Inflammatory macrophage treated with lipopolysaccharide for 1 hour (primary cell): ENCODE data around the gene UTP14C.
"Not testable (repeated sequence)": the region's sequence is repeated elsewhere in the genome, so short reads cannot be mapped to it uniquely, and the experiment has no call there.

Experiments
- DNase-seq, 2 donors: peaks; one replicate each; pipeline ENCODE4 v3.0.0-alpha.2; 2020 to 2022

Gene UTP14C

DNA sequence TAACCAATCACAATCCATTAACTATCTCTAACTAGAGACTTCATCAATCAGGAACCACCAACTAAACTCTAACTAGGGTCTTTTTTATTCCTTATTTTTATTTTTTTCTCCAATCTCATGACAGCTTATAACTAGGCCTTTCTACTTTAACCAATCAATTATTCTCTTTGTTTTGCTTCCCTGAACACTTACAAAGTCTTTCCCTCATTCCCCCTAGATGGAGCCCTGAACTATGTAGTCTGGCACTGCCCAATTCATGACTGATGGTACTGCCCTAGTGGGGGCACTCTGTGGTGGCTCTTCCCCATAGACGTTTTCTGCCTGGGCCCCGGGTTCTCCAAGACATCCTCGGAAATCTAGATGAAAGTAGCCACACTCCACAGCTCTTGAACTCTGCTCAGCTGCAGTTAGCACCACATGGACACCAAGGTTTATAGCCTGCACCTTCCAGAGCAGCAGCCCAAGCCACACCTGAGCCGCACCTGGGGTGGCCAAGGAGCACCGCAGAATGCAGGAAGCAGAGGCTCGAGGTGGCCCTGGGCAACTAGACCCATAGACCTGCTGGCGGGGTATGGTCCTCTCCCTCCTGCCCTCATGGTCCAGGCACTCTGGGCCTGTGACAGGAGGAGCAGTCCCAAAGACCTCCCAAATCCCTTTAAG is 19.9 kb upstream of the UTP14C start:
- DNase-seq, result no peak

DNA sequence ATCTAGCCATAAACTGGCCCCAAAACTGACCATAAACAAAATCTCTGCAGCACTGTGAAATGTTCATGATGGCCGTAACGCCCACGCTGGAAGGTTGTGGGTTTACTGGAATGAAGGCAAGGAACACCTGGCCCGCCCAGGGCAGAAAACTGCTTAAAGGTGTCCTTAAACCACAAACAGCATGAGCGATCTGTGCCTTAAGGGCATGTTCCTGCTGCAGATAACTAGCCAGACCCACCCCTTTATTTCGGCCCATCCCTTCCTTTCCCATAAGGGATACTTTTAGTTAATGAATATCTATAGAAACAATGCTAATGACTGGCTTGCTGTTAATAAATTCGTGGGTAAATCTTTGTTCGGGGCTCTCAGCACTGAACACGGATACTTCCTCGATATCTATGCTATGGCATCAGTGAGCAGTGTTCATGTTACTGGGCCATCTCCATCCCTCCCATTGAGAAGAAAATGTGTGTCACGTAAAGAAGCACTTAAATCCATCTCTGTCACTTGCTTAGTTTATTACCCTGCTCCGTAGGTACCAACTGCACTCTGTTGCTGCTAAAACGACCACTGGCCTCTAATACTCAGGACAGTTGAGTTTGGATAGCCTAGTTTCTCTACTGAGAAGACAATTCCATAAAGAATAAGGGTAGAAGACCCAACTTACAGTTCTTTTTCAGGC is 18.5 kb upstream of the UTP14C start:
- no peak for DNase-seq

DNA sequence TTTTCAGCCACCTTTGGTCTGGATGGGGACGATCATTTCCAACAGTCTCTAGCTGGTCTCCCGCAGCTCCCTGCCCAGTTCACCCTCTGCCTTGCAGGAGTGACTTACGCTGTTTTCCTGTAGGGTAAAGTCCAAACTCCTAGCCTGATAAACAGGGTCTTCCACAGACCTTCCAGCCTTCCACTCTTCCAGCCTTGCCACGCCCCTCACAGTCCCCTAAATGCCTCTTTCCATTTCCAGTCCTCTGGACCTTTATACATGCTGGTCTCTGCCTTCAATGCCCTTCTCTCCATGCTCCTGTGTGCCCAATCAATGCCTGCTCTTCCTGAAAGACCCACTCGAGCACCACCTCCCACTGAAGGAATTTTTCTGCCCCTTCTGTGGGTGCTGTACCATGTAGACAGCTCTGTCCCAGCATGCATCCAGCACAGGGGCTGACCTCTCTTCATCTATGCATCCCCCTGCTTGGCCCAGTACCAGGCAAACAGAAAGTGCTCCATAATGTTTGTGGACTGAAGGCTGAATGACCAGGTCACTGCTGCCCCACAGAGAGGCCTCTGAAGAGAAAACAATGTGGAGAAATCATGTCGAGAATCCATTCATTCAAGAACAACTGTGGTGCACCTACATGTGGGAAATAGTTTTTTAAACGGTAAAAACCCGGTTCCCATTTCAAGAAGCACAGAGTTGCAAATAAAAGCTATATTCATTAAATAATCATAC is 17.8 kb upstream of the UTP14C start:
- no peak for DNase-seq

DNA sequence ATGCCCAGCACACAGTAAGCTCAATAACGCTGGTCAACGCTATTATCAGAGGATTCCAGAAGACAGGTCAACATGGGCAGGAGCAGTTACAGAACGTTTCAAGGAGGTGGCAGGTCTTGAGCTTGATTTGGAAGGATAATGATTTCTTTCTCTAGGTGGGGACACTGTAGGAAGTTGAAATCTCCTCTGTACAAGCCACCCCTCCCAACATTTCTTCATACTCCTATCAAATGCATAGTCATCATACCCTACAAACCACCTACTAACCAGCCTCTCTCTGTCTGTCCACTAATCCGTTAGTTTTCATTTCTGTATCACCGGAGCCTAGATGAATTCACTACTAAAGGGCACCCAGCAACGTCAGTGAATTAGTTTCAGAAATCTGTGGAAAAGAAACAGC is 14.5 kb upstream of the UTP14C start:
- DNase-seq, result no peak

GRCh38 chr13:52010890-52011631 is 13.4 kb upstream of the UTP14C start, which contains the start of gene ATP7B:
Gene ATP7B (minus strand): TSS chr13:52011450. CDS start chr13:52011337, 113 bp downstream.
- no peak for DNase-seq

- peak; percentile 99 to 100 for DNase-seq
Observed at GRCh38 chr13:52011632-52012511, 12.6 kb upstream of the UTP14C start, which contains the start of gene ALG11. Gene ALG11 (plus strand): TSS chr13:52012398. CDS start chr13:52012419, 21 bp downstream.

GRCh38 chr13:52012512-52012836 is 12.0 kb upstream of the UTP14C start:
- peak in 1 of 2 donors; percentile 7 for DNase-seq

GRCh38 chr13:52016296-52016695 is 8.2 kb upstream of the UTP14C start:
- no peak for DNase-seq

DNA sequence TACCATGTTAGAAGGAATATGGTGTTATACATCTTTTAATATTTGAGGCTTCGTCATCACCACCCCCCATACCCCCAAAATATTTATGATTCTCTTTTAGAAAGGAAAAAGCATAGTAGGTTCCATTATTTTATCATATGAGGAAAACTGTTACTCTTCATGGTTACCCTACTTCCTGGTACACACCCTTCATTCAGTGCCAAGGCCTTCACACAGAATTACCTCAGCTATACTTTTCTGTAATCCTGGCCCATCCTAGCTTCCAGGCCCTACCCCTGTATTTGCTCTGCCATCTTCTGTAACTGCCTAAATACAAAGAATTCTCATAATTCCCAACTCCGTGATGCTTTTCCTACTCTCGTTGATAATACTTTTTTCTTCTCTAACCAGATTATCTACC is 4.3 kb upstream of the UTP14C start:
- no peak for DNase-seq

- no peak for DNase-seq
Observed at GRCh38 chr13:52022356-52022755, 2.1 kb upstream of the UTP14C start.

GRCh38 chr13:52025475-52026245 is 1.2 kb downstream of the UTP14C start:
- DNase-seq, result no peak

- DNase-seq, result no peak
Observed at GRCh38 chr13:52026246-52026626, 1.7 kb downstream of the UTP14C start.

- DNase-seq, result no peak
Observed at GRCh38 chr13:52027832-52028231, 3.3 kb downstream of the UTP14C start.

GRCh38 chr13:52029569-52029968 is 5.1 kb downstream of the UTP14C start:
- no peak for DNase-seq

DNA sequence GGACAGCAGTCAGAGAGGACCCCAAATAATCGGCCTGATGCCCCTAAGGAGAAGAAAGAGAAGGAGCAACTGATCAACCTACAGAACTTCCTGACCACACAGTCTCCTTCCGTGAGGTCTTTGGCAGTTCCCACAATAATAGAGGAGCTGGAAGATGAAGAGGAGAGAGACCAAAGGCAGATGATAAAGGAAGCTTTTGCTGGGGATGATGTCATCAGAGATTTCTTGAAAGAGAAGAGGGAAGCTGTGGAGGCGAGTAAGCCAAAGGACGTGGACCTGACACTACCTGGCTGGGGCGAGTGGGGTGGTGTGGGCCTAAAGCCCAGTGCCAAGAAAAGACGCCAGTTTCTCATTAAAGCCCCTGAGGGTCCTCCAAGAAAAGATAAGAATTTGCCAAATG is 5.9 kb downstream of the UTP14C start:
- not testable (repeated sequence) for DNase-seq

DNA sequence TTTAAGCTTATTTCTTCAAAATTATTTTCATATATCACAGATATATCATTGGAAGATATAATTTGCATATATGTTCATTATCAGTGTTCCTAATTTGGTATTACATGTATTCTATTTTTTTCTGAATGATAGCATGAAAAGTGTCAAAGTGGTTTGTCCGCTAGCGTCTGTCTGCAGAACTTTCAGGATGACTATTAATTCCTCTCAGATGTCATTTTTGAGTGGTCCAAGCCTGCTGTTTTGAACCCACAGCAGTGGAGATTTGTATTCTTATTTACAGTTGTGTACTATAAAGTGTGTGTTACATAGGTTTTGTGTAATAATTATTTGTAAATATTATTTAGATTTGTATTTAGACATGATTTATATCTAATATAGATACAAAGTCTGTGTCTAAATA is 8.5 kb downstream of the UTP14C start:
- no peak for DNase-seq

- DNase-seq, result no peak
Observed at GRCh38 chr13:52034616-52035226, 10.2 kb downstream of the UTP14C start.

DNA sequence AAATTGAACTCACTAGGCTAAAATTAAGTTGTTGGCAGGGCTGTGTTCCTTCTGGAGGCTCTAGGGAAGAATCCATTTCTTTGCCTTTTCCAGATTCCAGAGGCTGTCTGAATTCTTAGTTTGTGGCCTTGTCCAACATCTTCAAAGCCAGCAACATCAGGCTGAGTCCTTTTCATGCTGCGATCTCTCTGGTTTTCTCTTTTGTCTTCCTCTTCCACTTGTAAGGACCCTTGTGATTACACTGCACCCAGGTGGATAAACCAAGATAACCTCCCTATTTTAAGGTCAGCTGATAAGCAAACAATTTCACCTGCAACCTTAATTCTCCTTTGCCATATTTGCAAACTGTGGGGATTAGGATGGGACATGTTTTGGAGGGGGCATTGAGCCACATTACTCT is 11.5 kb downstream of the UTP14C start:
- no peak for DNase-seq

GRCh38 chr13:52043675-52044074 is 19.2 kb downstream of the UTP14C start:
- DNase-seq, result no peak

DNA sequence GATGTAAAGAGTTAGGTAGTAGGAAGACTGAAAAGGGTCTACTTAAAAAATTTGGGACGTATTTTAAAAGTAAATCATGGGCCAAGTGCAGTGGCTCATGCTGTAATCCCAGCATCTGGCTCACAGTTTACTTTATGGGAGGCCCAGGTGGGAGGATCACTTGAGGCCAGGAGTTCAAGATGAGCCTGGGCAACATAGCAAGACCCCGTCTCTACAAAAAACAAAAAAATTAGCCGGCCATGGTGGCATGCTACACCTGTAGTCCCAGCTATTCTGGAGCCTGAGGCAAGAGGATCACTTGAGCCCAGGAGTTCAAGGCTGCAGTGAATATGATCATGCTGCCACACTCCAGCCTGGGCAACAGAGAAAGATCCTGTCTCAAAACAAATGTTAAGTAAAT is 23.0 kb downstream of the UTP14C start:
- no peak for DNase-seq

DNA sequence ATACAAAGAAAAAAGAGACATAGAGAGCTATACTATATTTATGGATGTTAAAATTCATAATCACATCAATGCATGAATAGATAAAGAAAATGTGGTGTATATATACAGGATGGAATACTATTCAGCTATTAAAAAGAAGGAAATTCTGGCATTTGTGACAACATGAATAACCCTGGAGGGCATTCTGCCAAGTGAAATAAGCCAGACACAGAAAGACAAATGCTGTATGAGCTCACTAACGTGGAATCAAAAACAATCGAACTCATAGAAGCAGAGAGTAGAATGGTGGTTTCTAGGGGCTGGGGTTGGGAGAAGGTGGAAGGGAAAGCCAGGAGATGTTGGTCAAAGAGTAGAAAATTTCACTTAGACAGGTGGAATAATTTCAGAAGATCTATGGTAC is 24.0 kb downstream of the UTP14C start:
- DNase-seq, result no peak
